Dermis blood vessel endothelial cell (primary cell): ENCODE results near the gene RNGTT. TPM values are rescaled to one million over a fixed set of nuclear protein-coding genes. Genes with fewer than 3 reads are reported as not detected.
"Not testable (repeated sequence)": the region's sequence is repeated elsewhere in the genome, so short reads cannot be mapped to it uniquely, and the experiment has no call there.

Experiments
- DNase-seq: peaks from one replicate; pipeline ENCODE4 v3.0.0; 2010
- total RNA-seq: library from RNA; depleted of rRNA; stranded (reverse); fragments of >200 nt; gene quantifications from 2 replicates; pipeline ENCODE4 v1.2.3, GENCODE V29; 2014

The RNGTT gene
- total RNA-seq, 1 donor from 2014 or later: 19.7 TPM

DNA sequence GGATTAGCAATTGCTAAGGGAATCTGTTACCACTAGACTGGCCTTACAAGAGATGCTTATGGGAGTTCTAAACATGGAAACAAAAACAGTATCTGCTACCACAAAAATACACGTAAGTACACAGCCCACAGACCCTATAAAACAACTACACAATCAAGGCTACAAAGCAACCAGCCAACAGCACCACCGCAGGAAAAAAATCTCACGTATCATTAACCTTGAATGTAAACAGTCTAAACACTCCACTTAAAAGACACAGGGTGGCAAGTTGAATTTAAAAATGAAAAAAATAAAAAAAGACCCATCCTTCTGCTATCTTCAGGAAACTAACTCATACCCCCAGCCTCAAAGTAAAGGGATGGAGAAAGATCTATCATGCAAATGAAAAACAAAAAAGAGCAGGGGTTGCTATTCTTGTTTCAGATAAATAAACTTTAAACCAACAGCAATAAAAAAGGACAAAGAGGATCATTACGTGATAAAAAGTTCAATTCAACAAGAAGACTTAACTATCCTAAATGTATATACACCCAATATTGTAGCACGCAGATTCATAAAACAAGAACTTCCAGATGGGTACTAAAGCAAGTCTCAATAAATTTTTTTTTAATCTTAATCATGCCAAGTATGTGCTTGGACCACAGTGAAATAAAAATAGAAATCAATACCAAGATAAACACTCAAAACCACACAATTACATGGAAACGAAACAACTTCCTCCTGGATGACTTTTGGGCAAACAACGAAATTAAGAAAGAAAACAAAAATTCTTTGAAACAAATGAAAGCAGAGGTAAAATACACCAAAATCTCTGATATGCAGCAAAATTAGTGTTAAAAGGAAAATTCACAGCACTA is 52.3 kb downstream of the RNGTT start:
- no peak for DNase-seq

DNA sequence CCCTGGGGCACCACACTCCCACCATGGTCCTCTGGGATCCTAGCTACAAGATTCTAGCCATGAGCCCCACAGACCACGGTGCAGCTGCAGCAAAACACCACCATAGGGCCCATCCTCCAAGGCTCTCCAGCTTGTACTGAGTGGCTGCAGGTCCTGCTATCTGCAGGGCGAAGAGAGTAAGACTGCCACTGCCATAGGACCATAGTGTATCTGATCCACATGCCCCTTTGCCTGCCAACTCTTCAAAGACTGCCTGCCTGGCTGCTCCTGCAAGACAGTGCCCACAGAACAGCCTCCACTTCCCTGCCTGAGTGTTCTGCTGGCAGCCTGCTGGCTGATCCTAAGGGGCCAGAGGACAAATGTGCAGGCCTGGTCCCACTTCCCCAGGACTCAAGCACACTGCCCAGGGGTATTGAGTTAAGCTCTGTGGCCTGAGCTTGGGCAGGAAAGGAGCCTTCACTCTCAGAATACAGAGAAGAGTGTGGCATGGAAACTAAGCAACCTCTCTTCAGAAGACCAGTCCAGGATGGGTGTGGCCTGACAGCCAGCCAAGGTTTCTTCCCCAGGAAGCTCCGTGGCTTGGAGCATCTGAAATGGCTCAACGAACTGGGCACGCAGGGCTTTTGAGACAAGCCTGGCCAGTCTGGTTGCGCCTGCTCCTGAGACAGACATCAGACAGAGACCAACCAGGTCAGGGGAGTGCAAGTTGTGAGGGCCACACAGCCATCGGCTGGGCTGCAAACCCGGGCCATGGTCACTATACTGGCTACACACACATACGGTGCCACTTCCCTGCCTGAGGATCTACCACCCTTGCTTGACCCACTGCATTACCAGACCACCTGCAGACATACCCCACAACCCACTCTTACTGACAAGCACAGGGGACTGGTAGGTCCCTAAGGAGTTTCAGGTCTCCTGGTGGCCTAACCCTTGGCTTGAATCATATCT is 54.5 kb downstream of the RNGTT start:
- DNase-seq: no peak

- not testable (repeated sequence) for DNase-seq
Measured at GRCh38 chr6:88907148-88907547, 56.3 kb downstream of the RNGTT start.

- no peak for DNase-seq
Measured at GRCh38 chr6:88899569-88900316, 63.7 kb downstream of the RNGTT start.

DNA sequence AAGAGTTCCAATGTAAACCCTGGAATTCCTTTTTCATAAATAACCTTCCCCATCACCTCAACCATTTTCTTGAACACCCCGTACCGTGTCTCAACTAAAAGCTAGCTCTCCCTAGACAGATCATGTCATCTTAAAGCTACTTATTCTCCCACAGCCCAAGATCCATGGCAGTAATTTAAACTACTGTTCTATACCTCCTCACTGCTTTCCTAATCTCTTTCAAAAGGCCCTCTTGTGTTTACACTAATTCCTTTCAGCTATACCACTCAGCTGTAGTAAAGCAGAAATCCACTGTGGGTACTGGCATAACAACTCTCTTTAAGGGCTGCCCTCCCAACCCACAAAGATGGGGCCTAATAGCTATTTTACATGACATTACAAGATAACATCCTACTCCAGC is 67.5 kb downstream of the RNGTT start:
- DNase-seq: no peak

- no peak for DNase-seq
Measured at GRCh38 chr6:88890860-88891845, 72.3 kb downstream of the RNGTT start.

GRCh38 chr6:88890394-88890793 is 73.0 kb downstream of the RNGTT start:
- no peak for DNase-seq

GRCh38 chr6:88884361-88884760 is 79.1 kb downstream of the RNGTT start:
- DNase-seq: no peak

GRCh38 chr6:88882536-88882935 is 80.9 kb downstream of the RNGTT start:
- no peak for DNase-seq

- no peak for DNase-seq
Measured at GRCh38 chr6:88881451-88881850, 82.0 kb downstream of the RNGTT start.

- DNase-seq: no peak
Measured at GRCh38 chr6:88880021-88880420, 83.4 kb downstream of the RNGTT start.

GRCh38 chr6:88877893-88878292 is 85.5 kb downstream of the RNGTT start:
- DNase-seq: no peak

- no peak for DNase-seq
Measured at GRCh38 chr6:88872962-88873361, 90.5 kb downstream of the RNGTT start.

GRCh38 chr6:88871498-88871897 is 91.9 kb downstream of the RNGTT start:
- DNase-seq: no peak

DNA sequence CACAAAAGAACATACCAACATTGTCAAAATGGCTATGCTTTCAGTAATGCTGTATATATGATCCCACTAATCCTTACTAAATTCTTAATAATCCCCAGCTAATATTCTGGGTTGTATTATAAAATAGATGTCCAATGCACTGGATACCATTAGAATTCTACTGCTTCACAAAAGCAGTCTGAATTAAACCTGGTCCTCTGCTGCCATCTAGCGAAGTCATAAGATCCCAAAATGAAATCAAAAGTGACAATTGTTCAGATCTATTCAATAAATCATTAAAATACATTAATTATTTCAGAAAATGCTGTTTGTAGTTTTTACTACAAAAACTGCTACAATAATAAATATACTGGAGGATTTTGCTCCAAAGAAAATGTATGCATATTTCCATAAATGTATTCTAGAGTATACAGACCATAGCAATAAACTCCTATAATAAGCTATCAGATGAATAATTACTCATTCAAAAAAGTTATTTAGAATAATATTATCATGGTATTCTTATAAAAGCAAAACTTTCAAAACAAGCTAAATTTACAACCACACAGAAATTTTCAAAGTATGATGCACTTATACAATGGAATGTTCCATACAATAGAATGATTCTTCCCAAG is 92.6 kb downstream of the RNGTT start:
- peak; percentile 84 for DNase-seq

GRCh38 chr6:88869263-88870020 is 94.0 kb downstream of the RNGTT start:
- DNase-seq: no peak

GRCh38 chr6:88867841-88868731 is 95.3 kb downstream of the RNGTT start:
- DNase-seq: peak; percentile 43

- DNase-seq: no peak
Measured at GRCh38 chr6:88866856-88867255, 96.6 kb downstream of the RNGTT start.

- DNase-seq: no peak
Measured at GRCh38 chr6:88865275-88865674, 98.1 kb downstream of the RNGTT start.
